Measurements from ENCODE around the gene HAO1.

Gene HAO1

GRCh38 chr20:7883741-7884140 is 56.5 kb downstream of the HAO1 start:
- no peak for TF ChIP-seq CTCF (IDR thresholded peaks at IDR 0.05)
- Histone ChIP-seq H3K27ac (no peak overlapping the region), H3K4me3 (no peak overlapping the region)
- no peak for DNase-seq (ENCODE audit: low spot score)

- no peak overlapping the region for H3K4me3 ChIP-seq
- no peak overlapping the region for H3K27ac ChIP-seq
- no peak for TF ChIP-seq CTCF (IDR thresholded peaks at IDR 0.05)
- no peak for DNase-seq (ENCODE audit: low spot score)
Observed at GRCh38 chr20:7883309-7883708, 56.9 kb downstream of the HAO1 start.

- H3K4me3 ChIP-seq, result no peak overlapping the region
- no peak overlapping the region for H3K27ac ChIP-seq
- TF ChIP-seq CTCF (IDR thresholded peaks at IDR 0.05), result no peak
- no peak for DNase-seq (ENCODE audit: low spot score)
Observed at GRCh38 chr20:7882076-7882475, 58.2 kb downstream of the HAO1 start.

- TF ChIP-seq CTCF (IDR thresholded peaks at IDR 0.05), result no peak
- Histone ChIP-seq H3K4me3 (no peak overlapping the region), H3K27ac (no peak overlapping the region)
- DNase-seq (ENCODE audit: low spot score), result no peak
Observed at GRCh38 chr20:7881551-7881950, 58.7 kb downstream of the HAO1 start.

- H3K27ac ChIP-seq, result no peak overlapping the region
- H3K4me3 ChIP-seq, result no peak overlapping the region
- no peak for TF ChIP-seq CTCF (IDR thresholded peaks at IDR 0.05)
- no peak for DNase-seq (ENCODE audit: low spot score)
Observed at GRCh38 chr20:7879883-7880282, 60.4 kb downstream of the HAO1 start.

- no peak overlapping the region for H3K27ac ChIP-seq
- no peak for DNase-seq (ENCODE audit: low spot score)
- H3K4me3 ChIP-seq, result no peak overlapping the region
- no peak for TF ChIP-seq CTCF (IDR thresholded peaks at IDR 0.05)
Observed at GRCh38 chr20:7868108-7868507, 72.2 kb downstream of the HAO1 start.

GRCh38 chr20:7866285-7866684 is 74.0 kb downstream of the HAO1 start:
- Histone ChIP-seq H3K4me3 (no peak overlapping the region), H3K27ac (no peak overlapping the region)
- no peak for DNase-seq (ENCODE audit: low spot score)
- no peak for TF ChIP-seq CTCF (IDR thresholded peaks at IDR 0.05)
